MCF 10A (cell line): ENCODE data around the gene WDR62. TPM values are rescaled to one million over a fixed set of nuclear protein-coding genes. Genes with fewer than 3 reads are reported as not detected.

Experiments
- BruUV-seq: library from RNA; stranded (reverse); fragments of 400-500 nt; replicated peaks from 2 replicates; lab custom pipeline; 2021; lab: Mats Ljungman, UMichigan
- CTCF ChIA-PET: fragments of 300-600 bp; sonication (Branson Sonifier 250); formaldehyde crosslinking; extraction: SDS; loops from one replicate; lab custom pipeline; 2021; ENCODE audit warnings: antibody characterized with exemption, inconsistent platforms; lab: Yijun Ruan, JAX
- POLR2A ChIA-PET: fragments of 300-600, 350-650 bp; sonication (Branson Sonifier 250); formaldehyde crosslinking; extraction: SDS; loops from one replicate; lab custom pipeline; 2020; ENCODE audit warnings: antibody characterized with exemption, inconsistent platforms; lab: Yijun Ruan, JAX
- DNase-seq: peaks from one replicate; pipeline ENCODE4 v3.0.0-alpha.2; 2018; ENCODE audit not compliant: unreplicated experiment
- H3K27ac Mint-ChIP-seq: one replicate; pipeline ENCODE4 v1.8.0; 2022; ENCODE audit warnings: mild to moderate bottlenecking, low read depth, mixed read lengths; ENCODE audit not compliant: unreplicated experiment
- H3K27me3 Mint-ChIP-seq: one replicate; pipeline ENCODE4 v1.8.0; 2022; ENCODE audit warnings: mixed read lengths; ENCODE audit not compliant: insufficient read depth, unreplicated experiment
- H3K36me3 Mint-ChIP-seq: one replicate; pipeline ENCODE4 v1.8.0; 2022; ENCODE audit warnings: mild to moderate bottlenecking, moderate library complexity, mixed read lengths; ENCODE audit not compliant: insufficient read depth, unreplicated experiment
- H3K4me1 Mint-ChIP-seq: one replicate; pipeline ENCODE4 v1.8.0; 2022; ENCODE audit warnings: mixed read lengths; ENCODE audit not compliant: insufficient read depth, unreplicated experiment
- H3K4me3 Mint-ChIP-seq: one replicate; pipeline ENCODE4 v1.8.0; 2022; ENCODE audit warnings: mild to moderate bottlenecking, moderate library complexity, mixed read lengths; ENCODE audit not compliant: unreplicated experiment
- H3K9me3 Mint-ChIP-seq: one replicate; pipeline ENCODE4 v1.8.0; 2022; ENCODE audit warnings: mixed read lengths; ENCODE audit not compliant: unreplicated experiment
- intact Hi-C: fragments of 100-400 bp; cut with micrococcal nuclease; formaldehyde crosslinking; loops from 2 replicates; pipeline ENCODE4 v1.14.1; 2022
- total RNA-seq: library from RNA; stranded (reverse); gene quantifications from 2 replicates; pipeline ENCODE4 v1.2.3, GENCODE V29; 2022
- TF ChIP-seq, protein P1 (sequence below): fragments of 200-600 bp; IDR thresholded peaks from one replicate; pipeline ENCODE4 v1.8.0; 2022; ENCODE audit warnings: antibody characterized with exemption, mild to moderate bottlenecking; ENCODE audit not compliant: unreplicated experiment

The WDR62 gene
- total RNA-seq, 1 experiment from 2014 or later = 6.2 TPM

DNA sequence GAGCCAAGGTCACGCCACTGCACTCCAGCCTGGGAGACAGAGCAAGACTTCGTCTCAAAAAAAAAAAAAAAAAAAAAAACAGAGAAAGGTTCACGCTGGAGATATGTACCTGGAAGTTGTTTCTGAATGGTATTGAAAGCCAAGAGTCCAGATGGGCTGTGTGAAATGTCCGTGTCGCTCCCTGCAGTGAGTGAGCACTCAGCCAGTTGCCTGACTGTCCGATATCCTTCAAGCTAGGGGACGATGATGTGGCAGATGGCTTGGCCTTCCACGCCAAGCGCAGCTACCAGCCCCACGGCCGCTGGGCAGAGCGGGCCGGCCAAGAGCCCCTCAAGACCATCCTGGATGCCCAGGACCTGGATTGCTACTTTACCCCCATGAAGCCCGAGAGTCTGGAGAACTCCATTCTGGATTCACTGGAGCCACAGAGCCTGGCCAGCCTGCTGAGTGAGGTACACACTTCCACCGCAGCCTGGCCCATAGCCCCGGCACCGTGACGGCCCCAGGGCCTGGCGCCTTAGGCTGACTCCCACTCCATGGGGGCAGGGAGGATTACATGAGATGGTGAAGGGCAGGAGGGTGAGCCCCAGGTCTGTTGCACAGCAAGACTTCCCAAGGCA, 44.6 kb downstream of the WDR62 start:
- TF ChIP-seq, protein P1, sequence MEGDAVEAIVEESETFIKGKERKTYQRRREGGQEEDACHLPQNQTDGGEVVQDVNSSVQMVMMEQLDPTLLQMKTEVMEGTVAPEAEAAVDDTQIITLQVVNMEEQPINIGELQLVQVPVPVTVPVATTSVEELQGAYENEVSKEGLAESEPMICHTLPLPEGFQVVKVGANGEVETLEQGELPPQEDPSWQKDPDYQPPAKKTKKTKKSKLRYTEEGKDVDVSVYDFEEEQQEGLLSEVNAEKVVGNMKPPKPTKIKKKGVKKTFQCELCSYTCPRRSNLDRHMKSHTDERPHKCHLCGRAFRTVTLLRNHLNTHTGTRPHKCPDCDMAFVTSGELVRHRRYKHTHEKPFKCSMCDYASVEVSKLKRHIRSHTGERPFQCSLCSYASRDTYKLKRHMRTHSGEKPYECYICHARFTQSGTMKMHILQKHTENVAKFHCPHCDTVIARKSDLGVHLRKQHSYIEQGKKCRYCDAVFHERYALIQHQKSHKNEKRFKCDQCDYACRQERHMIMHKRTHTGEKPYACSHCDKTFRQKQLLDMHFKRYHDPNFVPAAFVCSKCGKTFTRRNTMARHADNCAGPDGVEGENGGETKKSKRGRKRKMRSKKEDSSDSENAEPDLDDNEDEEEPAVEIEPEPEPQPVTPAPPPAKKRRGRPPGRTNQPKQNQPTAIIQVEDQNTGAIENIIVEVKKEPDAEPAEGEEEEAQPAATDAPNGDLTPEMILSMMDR = no peak
- intact Hi-C loops = no loop called here
- Mint-ChIP-seq H3K4me3 (no peak overlapping the region), H3K4me1 (no peaks in the 10 kb centered on the region), H3K36me3 (peaks cover 24% of the 10 kb centered on the region), H3K27ac (no peak overlapping the region), H3K27me3 (no peaks in the 10 kb centered on the region), H3K9me3 (no peaks in the 10 kb centered on the region)
- DNase-seq = no peak
- POLR2A ChIA-PET = no interaction called here
- no TSS peak for BruUV-seq
- CTCF ChIA-PET = interaction anchor here (0.6 kb wide), 1 partner anchor 363 kb away, joined by 3 read pairs; no protein-coding TSS in a partner anchor

DNA sequence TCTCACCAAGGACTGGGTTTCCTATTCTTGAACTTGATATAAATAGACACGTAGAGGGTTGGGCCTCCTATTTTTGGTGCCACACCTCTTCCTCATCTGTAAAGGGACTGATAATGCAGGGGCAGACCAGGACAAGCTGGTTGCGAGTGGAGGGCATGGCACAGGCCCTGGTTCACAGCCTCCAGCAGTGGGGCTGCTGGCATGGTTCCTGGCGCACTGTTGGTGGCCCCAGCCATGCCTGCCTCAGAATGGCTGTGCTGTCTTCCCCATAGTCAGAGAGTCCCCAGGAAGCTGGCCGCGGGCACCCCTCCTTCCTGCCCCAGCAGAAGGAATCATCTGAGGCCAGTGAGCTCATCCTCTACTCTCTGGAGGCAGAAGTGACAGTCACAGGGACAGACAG, 45.8 kb downstream of the WDR62 start:
- Mint-ChIP-seq H3K36me3 (peaks cover 18% of the 10 kb centered on the region), H3K4me1 (no peaks in the 10 kb centered on the region), H3K27ac (no peak overlapping the region), H3K27me3 (no peaks in the 10 kb centered on the region), H3K9me3 (no peaks in the 10 kb centered on the region), H3K4me3 (no peak overlapping the region)
- ChIA-PET CTCF (interaction anchor here (0.5 to 0.6 kb wide), 2 partner anchors 33 to 151 kb away, joined by 3 read pairs; no protein-coding TSS in a partner anchor), POLR2A (no interaction called here)
- TF ChIP-seq, protein P1 = no peak
- DNase-seq = no peak
- intact Hi-C loops = no loop called here
- no TSS peak for BruUV-seq

DNA sequence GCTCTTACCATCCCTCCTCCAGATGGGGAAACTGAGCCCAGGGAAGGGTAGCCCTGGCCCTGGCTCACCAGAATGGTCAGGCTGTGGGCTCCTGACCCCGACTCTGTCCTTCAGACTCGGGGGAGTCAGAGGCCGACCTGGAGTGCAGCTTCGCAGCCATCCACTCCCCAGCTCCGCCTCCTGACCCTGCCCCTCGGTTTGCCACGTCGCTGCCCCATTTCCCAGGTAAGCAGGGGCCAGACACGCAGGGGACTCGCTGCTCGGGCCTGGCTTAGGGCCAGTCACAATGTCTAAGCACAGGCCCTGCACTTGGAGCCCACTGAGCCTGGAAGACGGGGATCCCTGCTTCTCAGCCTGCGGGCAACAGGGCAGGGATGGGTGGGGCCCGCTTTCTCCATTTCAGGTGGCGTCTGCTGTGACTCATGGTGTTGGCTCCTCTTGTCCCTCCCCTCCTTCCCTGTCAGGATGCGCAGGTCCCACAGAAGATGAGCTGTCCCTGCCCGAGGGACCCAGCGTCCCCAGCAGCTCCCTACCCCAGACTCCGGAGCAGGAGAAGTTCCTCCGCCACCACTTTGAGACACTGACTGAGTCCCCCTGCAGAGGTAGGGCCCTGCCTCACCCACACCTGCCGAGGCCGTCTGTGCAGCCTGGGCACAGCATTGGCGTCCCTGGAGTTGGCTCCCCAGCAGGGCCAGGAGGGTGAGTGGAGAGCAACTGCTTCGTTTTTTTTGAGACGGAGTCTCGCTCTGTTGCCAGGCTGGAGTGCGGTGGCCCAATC, 47.0 kb downstream of the WDR62 start:
- ChIA-PET POLR2A (no interaction called here), CTCF (no interaction called here)
- Mint-ChIP-seq H3K4me1 (no peaks in the 10 kb centered on the region), H3K4me3 (no peak overlapping the region), H3K36me3 (peaks cover 16% of the 10 kb centered on the region), H3K27me3 (no peaks in the 10 kb centered on the region), H3K27ac (no peak overlapping the region), H3K9me3 (no peaks in the 10 kb centered on the region)
- DNase-seq = no peak
- intact Hi-C loops = no loop called here
- no TSS peak for BruUV-seq
- TF ChIP-seq, protein P1 = no peak

DNA sequence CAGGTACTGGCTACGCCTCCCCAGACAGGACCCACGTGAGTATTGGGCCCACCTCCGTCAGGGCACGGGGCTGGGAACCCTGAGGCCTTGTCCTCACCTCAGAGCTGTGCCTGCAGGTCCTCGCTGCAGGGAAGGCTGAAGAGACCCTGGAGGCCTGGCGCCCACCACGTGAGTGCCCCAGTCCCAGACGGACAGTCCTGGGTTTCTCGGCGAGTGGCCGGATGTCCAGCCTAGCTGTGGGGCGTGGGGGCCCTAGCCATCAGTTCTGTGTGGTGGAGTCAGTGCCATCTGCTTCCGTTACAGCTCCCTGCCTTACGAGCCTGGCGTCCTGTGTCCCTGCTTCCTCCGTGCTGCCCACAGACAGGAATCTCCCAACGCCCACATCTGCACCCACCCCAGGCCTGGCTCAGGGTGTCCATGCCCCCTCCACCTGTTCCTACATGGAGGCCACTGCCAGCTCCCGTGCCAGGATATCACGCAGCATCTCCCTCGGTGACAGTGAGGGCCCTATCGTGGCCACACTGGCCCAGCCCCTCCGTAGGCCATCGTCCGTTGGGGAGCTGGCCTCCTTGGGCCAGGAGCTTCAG, 48.4 kb downstream of the WDR62 start:
- no peaks in the 10 kb centered on the region for H3K27me3 Mint-ChIP-seq
- H3K4me1 Mint-ChIP-seq = no peaks in the 10 kb centered on the region
- TF ChIP-seq, protein P1 = no peak
- peaks cover 12% of the 10 kb centered on the region for H3K36me3 Mint-ChIP-seq
- DNase-seq = no peak
- ChIA-PET POLR2A (interaction anchor here (1.0 kb wide), 1 partner anchor 11 kb away, joined by 3 read pairs; no protein-coding TSS in a partner anchor), CTCF (interaction anchor here (0.5 to 0.7 kb wide), 5 partner anchors 44 to 459 kb away, joined by 3 to 4 read pairs (median 3); partner anchors contain the start of gene THAP8)
- H3K27ac Mint-ChIP-seq = no peak overlapping the region
- H3K4me3 Mint-ChIP-seq = no peak overlapping the region
- no TSS peak for BruUV-seq
- intact Hi-C loops = no loop called here
- H3K9me3 Mint-ChIP-seq = no peaks in the 10 kb centered on the region
